ENCODE measurements around the gene ELK3. TPM values are rescaled to one million over a fixed set of nuclear protein-coding genes. Genes with fewer than 3 reads are reported as not detected.

Gene ELK3
- polyA plus RNA-seq, 3 donors: 47.1 to 59.4 (median 55.9) TPM

GRCh38 chr12:96176575-96176974 is 17.6 kb upstream of the ELK3 start:
- DNase-seq (ENCODE audit: extremely low read depth in 1 of 11, low read depth in 9 of 11, low spot score in 4 of 11): no peak

DNA sequence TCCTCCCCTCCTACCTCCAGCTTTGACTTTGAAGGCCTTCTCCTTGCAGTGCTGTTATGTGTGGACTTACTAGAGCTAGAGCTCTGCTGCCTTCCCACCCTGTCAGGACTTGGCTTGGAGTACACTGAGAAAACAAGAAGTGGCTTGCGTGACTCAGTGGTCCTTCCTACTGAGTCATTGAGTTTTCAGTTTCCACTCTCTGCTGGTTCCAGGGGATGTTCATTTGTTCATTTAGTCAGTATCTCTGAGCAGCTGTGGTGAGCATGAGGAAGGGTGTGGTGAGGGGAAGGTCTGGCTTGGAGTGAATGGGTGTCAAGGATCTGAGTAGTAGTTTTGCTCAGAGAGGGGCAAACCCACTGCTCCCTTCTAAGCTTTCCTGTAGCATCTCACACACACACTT is 17.2 kb upstream of the ELK3 start:
- no peak for DNase-seq (ENCODE audit: extremely low read depth in 1 of 11, low read depth in 9 of 11, low spot score in 4 of 11)

GRCh38 chr12:96183734-96184370 is 10.3 kb upstream of the ELK3 start:
- DNase-seq (ENCODE audit: extremely low read depth in 1 of 11, low read depth in 9 of 11, low spot score in 4 of 11): no peak

DNA sequence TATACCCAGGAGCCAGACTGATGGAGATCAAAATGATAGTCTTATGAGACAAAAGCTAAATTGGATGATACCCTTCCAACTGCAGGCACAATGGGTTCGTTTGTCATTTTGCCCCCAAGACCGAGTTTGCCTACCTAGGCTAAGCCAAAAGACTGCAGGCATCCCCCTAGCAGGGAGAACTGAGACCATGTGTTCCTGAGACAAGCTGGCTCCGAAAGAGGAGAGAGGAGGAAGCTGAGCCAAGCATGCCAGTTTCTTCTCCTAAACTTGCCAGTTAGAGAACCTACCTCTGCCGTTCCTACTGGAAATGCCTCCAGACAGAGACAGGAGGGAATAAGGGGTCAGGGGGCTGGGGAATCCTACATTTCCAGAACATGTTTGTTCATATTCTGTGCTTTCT is 8.3 kb upstream of the ELK3 start:
- no peak for DNase-seq (ENCODE audit: extremely low read depth in 1 of 11, low read depth in 9 of 11, low spot score in 4 of 11)

DNA sequence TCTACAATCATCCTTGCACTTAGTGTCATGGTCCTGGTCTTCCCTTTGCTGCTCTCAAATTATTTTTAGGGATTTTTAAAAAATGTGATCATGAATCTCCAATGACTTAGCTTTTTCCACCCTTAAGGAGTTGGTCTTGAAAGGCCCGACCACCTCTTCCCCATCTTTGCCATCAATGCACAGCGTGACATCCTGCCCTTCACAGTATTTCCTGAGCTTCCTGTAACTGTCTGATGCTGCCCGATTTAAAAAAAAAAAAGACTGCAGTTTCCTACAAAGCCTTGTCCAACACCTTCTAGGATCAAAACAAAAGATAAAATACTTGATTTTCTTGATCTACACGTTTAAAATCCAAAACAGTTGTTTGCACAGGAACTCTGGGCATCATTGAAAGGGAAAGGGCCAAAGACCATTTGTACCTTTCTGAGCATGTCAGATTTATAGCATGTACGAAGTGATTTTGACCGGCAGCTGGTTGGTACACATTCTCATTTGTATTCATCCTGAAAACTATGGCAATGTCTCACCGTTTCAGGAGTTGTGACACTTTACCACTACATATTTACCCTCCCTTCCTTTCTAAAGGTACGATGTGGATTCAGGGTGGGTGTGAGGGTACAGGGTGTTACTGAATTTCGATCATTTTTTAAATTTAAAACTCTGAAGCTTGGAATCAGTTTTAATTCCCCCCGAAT is 7.4 kb upstream of the ELK3 start:
- no peak for DNase-seq (ENCODE audit: extremely low read depth in 1 of 11, low read depth in 9 of 11, low spot score in 4 of 11)

DNA sequence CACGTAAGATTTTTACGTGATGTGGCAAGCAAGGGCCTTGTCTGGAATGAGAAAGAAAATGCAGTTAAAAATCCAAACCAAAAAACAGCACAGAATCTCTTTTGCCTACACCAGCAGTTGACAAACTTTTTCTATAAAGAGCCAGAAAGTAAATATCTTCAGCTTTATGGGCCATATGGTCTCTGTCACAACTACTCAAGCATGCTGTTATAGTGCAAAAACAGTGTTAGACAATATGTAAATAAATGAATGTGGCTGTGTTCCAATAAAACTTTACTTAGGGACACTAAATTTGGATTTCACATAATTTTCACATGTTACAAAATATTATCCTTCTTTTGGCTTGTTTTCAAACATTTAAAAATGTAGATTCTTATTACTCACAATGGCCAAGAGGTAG is 6.2 kb upstream of the ELK3 start:
- DNase-seq (ENCODE audit: extremely low read depth in 1 of 11, low read depth in 9 of 11, low spot score in 4 of 11): peak in 3 of 11 donors; percentile 71 to 78 (median 73)

GRCh38 chr12:96189781-96190180 is 4.4 kb upstream of the ELK3 start:
- DNase-seq (ENCODE audit: extremely low read depth in 1 of 11, low read depth in 9 of 11, low spot score in 4 of 11): no peak

- no peak for DNase-seq (ENCODE audit: extremely low read depth in 1 of 11, low read depth in 9 of 11, low spot score in 4 of 11)
Observed at GRCh38 chr12:96190413-96191108, 3.6 kb upstream of the ELK3 start.

GRCh38 chr12:96192926-96193573 is 1.1 kb upstream of the ELK3 start:
- no peak for DNase-seq (ENCODE audit: extremely low read depth in 1 of 11, low read depth in 9 of 11, low spot score in 4 of 11)

DNA sequence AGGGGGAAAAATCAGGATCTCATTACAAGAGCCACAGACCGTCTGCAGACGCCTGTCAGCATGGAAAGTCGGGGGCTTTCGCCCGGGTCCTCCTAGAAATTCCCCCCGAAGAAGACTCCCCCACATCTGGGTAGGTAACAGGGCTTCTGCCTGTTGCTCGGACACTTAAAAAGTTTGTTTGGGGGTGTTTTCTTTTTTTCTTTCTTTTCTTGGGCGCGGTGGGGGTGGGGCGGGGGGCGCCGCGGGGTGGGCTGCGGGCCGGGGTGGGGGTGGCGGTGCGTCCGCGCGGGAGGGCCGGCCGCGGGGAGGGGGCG is 358 bp downstream of the ELK3 start:
- DNase-seq (ENCODE audit: extremely low read depth in 1 of 11, low read depth in 9 of 11, low spot score in 4 of 11): no peak

GRCh38 chr12:96194971-96195844 is 1.0 kb downstream of the ELK3 start:
- DNase-seq (ENCODE audit: extremely low read depth in 1 of 11, low read depth in 9 of 11, low spot score in 4 of 11): no peak

DNA sequence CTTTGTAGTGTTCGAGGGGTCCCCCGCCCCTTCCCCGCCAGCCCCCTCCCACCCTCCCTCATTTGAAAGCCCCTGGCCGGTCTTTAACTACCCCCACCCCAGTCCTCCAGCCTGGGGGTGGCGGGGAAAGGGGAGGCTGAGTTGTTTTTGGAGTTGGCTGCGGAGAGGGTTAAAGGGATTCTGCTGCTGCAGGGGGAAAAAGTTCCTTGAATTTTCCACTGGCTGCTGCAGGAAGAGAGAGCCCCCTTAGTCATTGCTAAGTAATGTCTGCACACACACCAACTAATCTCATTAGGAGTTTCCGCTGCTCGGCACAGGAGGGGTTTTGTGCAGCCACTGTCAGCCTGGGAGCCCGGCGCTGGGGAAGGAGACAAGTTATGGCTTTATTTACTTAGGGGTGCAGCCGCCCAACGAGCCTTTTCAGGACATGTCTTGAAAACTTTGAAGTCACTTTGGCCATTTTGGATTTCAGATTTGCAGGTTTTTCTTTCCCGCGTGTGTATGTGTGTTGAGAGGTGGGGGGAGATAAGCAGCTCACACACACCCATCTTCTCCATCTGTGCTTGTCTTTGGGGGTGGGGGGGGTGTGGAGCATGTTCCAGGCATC is 1.8 kb downstream of the ELK3 start:
- no peak for DNase-seq (ENCODE audit: extremely low read depth in 1 of 11, low read depth in 9 of 11, low spot score in 4 of 11)

GRCh38 chr12:96196781-96197180 is 2.6 kb downstream of the ELK3 start:
- DNase-seq (ENCODE audit: extremely low read depth in 1 of 11, low read depth in 9 of 11, low spot score in 4 of 11): no peak

GRCh38 chr12:96197503-96198272 is 3.5 kb downstream of the ELK3 start:
- no peak for DNase-seq (ENCODE audit: extremely low read depth in 1 of 11, low read depth in 9 of 11, low spot score in 4 of 11)

GRCh38 chr12:96198965-96199364 is 4.8 kb downstream of the ELK3 start:
- no peak for DNase-seq (ENCODE audit: extremely low read depth in 1 of 11, low read depth in 9 of 11, low spot score in 4 of 11)

- DNase-seq (ENCODE audit: extremely low read depth in 1 of 11, low read depth in 9 of 11, low spot score in 4 of 11): no peak
Observed at GRCh38 chr12:96199464-96199863, 5.3 kb downstream of the ELK3 start.

DNA sequence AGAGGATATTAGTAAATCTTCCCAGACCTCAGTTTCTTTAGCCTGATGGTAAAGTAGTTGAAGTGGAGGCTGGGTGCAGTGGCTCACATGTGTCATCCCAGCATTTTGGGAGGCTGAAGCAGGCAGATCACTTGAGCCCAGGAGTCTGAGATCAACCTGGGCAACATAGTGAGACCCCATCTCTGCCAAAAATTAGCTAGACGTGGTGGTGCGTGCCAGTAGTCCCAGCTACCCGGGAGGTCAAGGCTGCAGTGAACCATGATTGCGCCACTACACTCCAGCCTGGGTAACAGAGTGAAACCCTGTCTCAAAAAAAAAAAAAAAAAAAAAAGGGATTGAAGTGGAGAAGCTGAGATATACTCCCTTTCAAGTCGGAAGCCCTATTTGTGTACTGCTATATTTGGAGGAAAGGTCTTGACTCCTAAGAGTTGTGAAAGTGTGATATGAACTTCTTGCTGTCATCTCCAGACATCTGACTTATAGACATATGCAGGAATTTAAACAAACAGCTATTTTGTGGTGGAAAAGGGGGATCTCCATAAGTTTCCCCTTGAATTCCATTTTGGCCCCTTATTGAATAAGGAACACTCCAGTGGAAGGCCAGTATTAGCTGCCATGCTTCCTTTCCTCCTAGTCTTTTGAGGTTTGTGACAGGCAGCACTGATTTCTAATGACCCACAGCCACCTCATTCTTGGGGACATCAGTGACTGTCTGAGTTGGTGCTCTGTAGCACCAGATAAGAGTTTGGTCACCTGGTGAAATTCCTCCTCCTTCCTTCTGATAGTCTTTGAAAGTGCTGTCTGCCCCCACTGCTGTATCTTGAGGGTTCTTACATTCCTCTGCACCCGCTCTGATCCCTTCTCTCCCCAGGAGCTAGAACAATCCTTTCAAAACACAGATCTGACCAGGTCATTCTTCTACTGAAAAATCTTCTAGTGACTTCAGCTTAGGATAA is 7.4 kb downstream of the ELK3 start:
- DNase-seq (ENCODE audit: extremely low read depth in 1 of 11, low read depth in 9 of 11, low spot score in 4 of 11): no peak
